H9 (cell line): Measurements from ENCODE around the gene CTPS2. TPM values are rescaled to one million over a fixed set of nuclear protein-coding genes. Genes with fewer than 3 reads are reported as not detected.

ENCODE experiments used
- DNase-seq: peaks from one replicate; pipeline ENCODE4 v3.0.0-alpha.2; 2017
- H2AFZ ChIP-seq: one replicate; pipeline ENCODE4 v1.6.1; 2013; ENCODE audit warnings: mild to moderate bottlenecking, low read length, control low read depth, moderate library complexity
- H2AK5ac ChIP-seq: 2 replicates; pipeline ENCODE4 v1.6.1; 2013; ENCODE audit warnings: low read length, control low read depth, mixed read lengths; ENCODE audit not compliant: insufficient read length
- H2BK120ac ChIP-seq: one replicate; pipeline ENCODE4 v1.6.1; 2013; ENCODE audit warnings: low read depth, mild to moderate bottlenecking, low read length, control low read depth, inconsistent platforms; ENCODE audit not compliant: poor library complexity, severe bottlenecking
- H2BK12ac ChIP-seq: 2 replicates; pipeline ENCODE4 v1.6.1; 2013; ENCODE audit warnings: low read length, control low read depth, mixed read lengths, low read depth; ENCODE audit not compliant: insufficient read length
- H2BK15ac ChIP-seq: 2 replicates; pipeline ENCODE4 v1.6.1; 2013; ENCODE audit warnings: low read depth, low read length, control low read depth
- H2BK20ac ChIP-seq: one replicate; pipeline ENCODE4 v1.6.1; 2013; ENCODE audit warnings: low read depth, mild to moderate bottlenecking, low read length, control low read depth, inconsistent platforms; ENCODE audit not compliant: poor library complexity, severe bottlenecking
- H2BK5ac ChIP-seq: 2 replicates; pipeline ENCODE4 v1.6.1; 2013; ENCODE audit warnings: low read length, control low read depth, mixed read lengths; ENCODE audit not compliant: insufficient read length
- H3K14ac ChIP-seq: 2 replicates; pipeline ENCODE4 v1.6.1; 2013; ENCODE audit warnings: low read length, control low read depth; ENCODE audit not compliant: insufficient read depth
- H3K18ac ChIP-seq: 2 replicates; pipeline ENCODE4 v1.6.1; 2013; ENCODE audit warnings: low read depth, mild to moderate bottlenecking, mixed read lengths, low read length, control low read depth; ENCODE audit not compliant: insufficient read length
- H3K23ac ChIP-seq: 2 replicates; pipeline ENCODE4 v1.6.1; 2013; ENCODE audit warnings: low read length, control low read depth, mixed read lengths, low read depth; ENCODE audit not compliant: insufficient read length
- H3K23me2 ChIP-seq: 2 replicates; pipeline ENCODE4 v1.6.1; 2013; ENCODE audit warnings: low read depth, mild to moderate bottlenecking, mixed read lengths, low read length, control low read depth; ENCODE audit not compliant: insufficient read length, poor library complexity, severe bottlenecking
- H3K27ac ChIP-seq: 2 replicates; pipeline ENCODE4 v1.5.1; 2013; ENCODE audit warnings: low read length, control low read depth, mixed read lengths, low read depth; ENCODE audit not compliant: insufficient read length
- H3K27me3 ChIP-seq: 2 replicates; pipeline ENCODE4 v1.6.1; 2013; ENCODE audit warnings: low read length, control low read depth, inconsistent platforms; ENCODE audit not compliant: insufficient read depth
- H3K4ac ChIP-seq: 2 replicates; pipeline ENCODE4 v1.6.1; 2013; ENCODE audit warnings: low read depth, mild to moderate bottlenecking, control low read depth, inconsistent platforms, low read length, moderate library complexity
- H3K4me1 ChIP-seq: 2 replicates; pipeline ENCODE4 v1.6.1; 2013; ENCODE audit warnings: low read length, control low read depth, inconsistent platforms; ENCODE audit not compliant: insufficient read depth
- H3K4me2 ChIP-seq: 2 replicates; pipeline ENCODE4 v1.6.1; 2013; ENCODE audit warnings: low read length, control low read depth, mixed read lengths; ENCODE audit not compliant: insufficient read length, insufficient read depth
- H3K56ac ChIP-seq: 2 replicates; pipeline ENCODE4 v1.6.1; 2013; ENCODE audit warnings: low read depth, mild to moderate bottlenecking, mixed read lengths, low read length, control low read depth; ENCODE audit not compliant: insufficient read length
- H3K79me1 ChIP-seq: 2 replicates; pipeline ENCODE4 v1.6.1; 2013; ENCODE audit warnings: low read depth, mild to moderate bottlenecking, moderate library complexity, low read length, control low read depth, inconsistent platforms; ENCODE audit not compliant: insufficient read depth, poor library complexity, severe bottlenecking
- H3K79me2 ChIP-seq: 2 replicates; pipeline ENCODE4 v1.6.1; 2013; ENCODE audit warnings: low read length, control low read depth, inconsistent platforms; ENCODE audit not compliant: insufficient read depth
- H3K9ac ChIP-seq: 2 replicates; pipeline ENCODE4 v1.6.1; 2013; ENCODE audit warnings: low read length, control low read depth, mixed read lengths; ENCODE audit not compliant: insufficient read length; ENCODE audit errors: extremely low read depth
- H3K9me3 ChIP-seq: one replicate; pipeline ENCODE4 v1.6.1; 2013; ENCODE audit warnings: low read depth, low read length, inconsistent platforms; ENCODE audit not compliant: control insufficient read depth
- H3T11ph ChIP-seq: one replicate; pipeline ENCODE4 v1.6.1; 2013; ENCODE audit warnings: mild to moderate bottlenecking, low read length, control low read depth, inconsistent platforms
- H4K20me1 ChIP-seq: one replicate; pipeline ENCODE4 v1.6.1; 2013; ENCODE audit not compliant: control insufficient read depth, insufficient read length, insufficient read depth
- H4K5ac ChIP-seq: 2 replicates; pipeline ENCODE4 v1.6.1; 2013; ENCODE audit warnings: low read depth, mild to moderate bottlenecking, mixed read lengths, low read length, control low read depth; ENCODE audit not compliant: insufficient read length
- H4K8ac ChIP-seq: replicated peaks from 2 replicates; pipeline ENCODE4 v1.6.1; 2013; ENCODE audit warnings: low read length, control low read depth, mixed read lengths, low read depth; ENCODE audit not compliant: insufficient read length
- H4K91ac ChIP-seq: 2 replicates; pipeline ENCODE4 v1.6.1; 2013; ENCODE audit warnings: low read depth, mild to moderate bottlenecking, moderate library complexity, mixed read lengths, low read length, control low read depth; ENCODE audit not compliant: insufficient read length
- H3K27ac Mint-ChIP-seq, 3 experiments: 2 replicates in 2 of 3; 3 replicates in 1 of 3; pipeline ENCODE4 v1.8.0; 2020 to 2021; ENCODE audit warnings: mixed read lengths in 3 of 3, mild to moderate bottlenecking in 1 of 3, moderate library complexity in 1 of 3
- H3K27me3 Mint-ChIP-seq: 2 replicates; pipeline ENCODE4 v1.8.0; 2021; ENCODE audit warnings: low read depth, mild to moderate bottlenecking, moderate library complexity, mixed read lengths
- H3K36me3 Mint-ChIP-seq, 3 experiments: 2 replicates in 2 of 3; 3 replicates in 1 of 3; pipeline ENCODE4 v1.8.0; 2020 to 2021; ENCODE audit warnings: low read depth in 3 of 3, mixed read lengths in 3 of 3; ENCODE audit not compliant: insufficient read depth in 1 of 3
- H3K4me1 Mint-ChIP-seq, 2 experiments: 2 replicates each; pipeline ENCODE4 v1.8.0; 2020; ENCODE audit warnings: mixed read lengths in 2 of 2
- H3K4me3 Mint-ChIP-seq, 2 experiments: 2 replicates in 1 of 2; 3 replicates in 1 of 2; pipeline ENCODE4 v1.8.0; 2020 to 2021; ENCODE audit warnings: mild to moderate bottlenecking in 2 of 2, mixed read lengths in 2 of 2, moderate library complexity in 1 of 2
- H3K9me3 Mint-ChIP-seq, 2 experiments: 2 replicates in 1 of 2; 3 replicates in 1 of 2; pipeline ENCODE4 v1.8.0; 2020; ENCODE audit warnings: mild to moderate bottlenecking in 2 of 2, mixed read lengths in 2 of 2, moderate library complexity in 1 of 2
- WGBS: extraction: QIAGEN DNeasy Blood & Tissue Kit; methylation state at CpG from one replicate; pipeline ENCODE4 v1.1.7; 2013; ENCODE audit warnings: missing lambda C conversion rate, low lambda C conversion rate, mixed read lengths; ENCODE audit not compliant: insufficient read length; ENCODE audit errors: extremely low coverage; 5-methylcytosine and 5-hydroxymethylcytosine counted together
- total RNA-seq: library from RNA; stranded (reverse); gene quantifications from 2 replicates; pipeline ENCODE4 v1.2.1, GENCODE V29; 2021
- TF ChIP-seq, protein P1 (sequence below): fragments of 200-600 bp; sonication (generic); conservative IDR thresholded peaks from 3 replicates; pipeline ENCODE4 v1.8.0; 2021; ENCODE audit warnings: antibody characterized with exemption, mild to moderate bottlenecking

Gene CTPS2
- total RNA-seq, 1 experiment from 2014 or later = 69.7 TPM

DNA sequence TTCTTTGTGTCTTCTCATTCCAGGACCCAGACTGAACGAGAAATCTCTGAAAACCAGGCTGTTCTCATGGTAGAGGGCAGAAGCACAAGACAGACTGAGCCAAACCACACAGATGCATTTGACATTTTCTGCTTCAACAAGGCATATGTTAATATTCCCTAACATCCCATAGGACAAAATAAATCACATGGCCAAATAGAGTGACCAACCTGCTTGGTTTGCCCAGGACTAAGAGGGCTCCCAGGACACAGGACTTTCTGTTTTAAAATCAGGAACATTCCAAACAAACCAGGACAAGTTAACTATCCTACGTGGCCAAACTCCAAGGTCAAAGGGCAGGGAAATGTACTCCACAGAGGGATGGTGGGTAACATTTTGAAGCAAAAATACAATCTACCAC is 11.7 kb downstream of the CTPS2 start:
- Histone ChIP-seq H3K18ac (no peak overlapping the region), H2AK5ac (no peak overlapping the region), H2BK20ac (no peak overlapping the region), H3K4me2 (no peak overlapping the region), H3K79me1 (no peaks in the 10 kb centered on the region), H3K56ac (no peak overlapping the region), H3K27me3 (no peaks in the 10 kb centered on the region), H3K4ac (no peak overlapping the region), H3K9me3 (no peaks in the 10 kb centered on the region), H3K14ac (no peak overlapping the region), H4K5ac (no peak overlapping the region), H4K20me1 (no peaks in the 10 kb centered on the region), H3K79me2 (no peaks in the 10 kb centered on the region), H3K4me1 (no peaks in the 10 kb centered on the region), H3K27ac (no peak overlapping the region), H2BK12ac (no peak overlapping the region), H3K23ac (no peak overlapping the region), H2BK120ac (no peak overlapping the region), H2AFZ (no peak overlapping the region), H3K9ac (no peak overlapping the region), H4K91ac (no peak overlapping the region), H2BK5ac (no peak overlapping the region), H4K8ac (no peak overlapping the region), H3T11ph (no peak overlapping the region), H2BK15ac (no peak overlapping the region), H3K23me2 (no peaks in the 10 kb centered on the region)
- H3K27me3 Mint-ChIP-seq = no peaks in the 10 kb centered on the region
- no peaks in the 10 kb centered on the region for H3K4me1 Mint-ChIP-seq
- TF ChIP-seq, protein P1, sequence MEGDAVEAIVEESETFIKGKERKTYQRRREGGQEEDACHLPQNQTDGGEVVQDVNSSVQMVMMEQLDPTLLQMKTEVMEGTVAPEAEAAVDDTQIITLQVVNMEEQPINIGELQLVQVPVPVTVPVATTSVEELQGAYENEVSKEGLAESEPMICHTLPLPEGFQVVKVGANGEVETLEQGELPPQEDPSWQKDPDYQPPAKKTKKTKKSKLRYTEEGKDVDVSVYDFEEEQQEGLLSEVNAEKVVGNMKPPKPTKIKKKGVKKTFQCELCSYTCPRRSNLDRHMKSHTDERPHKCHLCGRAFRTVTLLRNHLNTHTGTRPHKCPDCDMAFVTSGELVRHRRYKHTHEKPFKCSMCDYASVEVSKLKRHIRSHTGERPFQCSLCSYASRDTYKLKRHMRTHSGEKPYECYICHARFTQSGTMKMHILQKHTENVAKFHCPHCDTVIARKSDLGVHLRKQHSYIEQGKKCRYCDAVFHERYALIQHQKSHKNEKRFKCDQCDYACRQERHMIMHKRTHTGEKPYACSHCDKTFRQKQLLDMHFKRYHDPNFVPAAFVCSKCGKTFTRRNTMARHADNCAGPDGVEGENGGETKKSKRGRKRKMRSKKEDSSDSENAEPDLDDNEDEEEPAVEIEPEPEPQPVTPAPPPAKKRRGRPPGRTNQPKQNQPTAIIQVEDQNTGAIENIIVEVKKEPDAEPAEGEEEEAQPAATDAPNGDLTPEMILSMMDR = no peak
- 0 out of 7 replicates have a peak overlapping the region, but pooled peaks of 1 of the 3 experiments have one; percentile 48 for H3K27ac Mint-ChIP-seq
- H3K36me3 Mint-ChIP-seq = peaks cover 41 to 82% (median 81%) of the 10 kb centered on the region in 3 experiments; a peak in 6 of 7 replicates
- no peak for DNase-seq
- WGBS = no CpG with 5 or more reads among the region's 2 CpGs
- no peaks in the 10 kb centered on the region for H3K9me3 Mint-ChIP-seq
- H3K4me3 Mint-ChIP-seq = no peak overlapping the region
